ENCODE data around the gene SLIT3. TPM values are rescaled to one million over a fixed set of nuclear protein-coding genes. Genes with fewer than 3 reads are reported as not detected.

The SLIT3 gene
- total RNA-seq, 6 experiments from 2014 or later = 0.31 to 1.2 (median 0.65) TPM

DNA sequence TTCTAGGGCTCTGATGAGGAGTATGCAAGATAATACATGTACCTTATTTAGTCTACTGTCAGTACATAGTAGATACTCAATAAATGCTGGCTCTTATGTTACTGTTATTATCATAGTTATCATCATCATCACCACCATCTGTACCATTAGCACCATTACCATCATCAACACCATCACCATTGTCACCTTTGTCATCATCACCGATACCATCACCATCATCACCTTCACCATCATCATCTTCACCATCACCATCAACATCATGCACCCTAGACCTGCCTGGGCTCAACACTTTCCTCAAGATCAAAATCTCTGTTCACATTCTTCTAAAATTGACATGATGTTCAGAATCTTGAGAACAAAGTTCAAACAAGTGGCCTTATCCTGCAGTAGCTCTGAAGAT lies 595.6 kb downstream of the SLIT3 start:
- Histone ChIP-seq H3K27me3 (no peaks in the 10 kb centered on the region), H3K4me3 (no peak overlapping the region), H3K36me3 (no peaks in the 10 kb centered on the region), H3K9me3 (no peaks in the 10 kb centered on the region), H3K27ac (no peak overlapping the region), H3K4me1 (no peaks in the 10 kb centered on the region)
- 100% methylated on average over 1 of the region's 1 CpG for WGBS (ENCODE audit: insufficient coverage, low coverage, low lambda C conversion rate, missing lambda C conversion rate)
- ATAC-seq = no peak
- no peak for DNase-seq
- TF ChIP-seq CTCF (IDR thresholded peaks at IDR 0.05) (no peak), POLR2A (IDR thresholded peaks at IDR 0.05) (no peak)
- intact Hi-C loops (cut with DNase I) = no loop called here

DNA sequence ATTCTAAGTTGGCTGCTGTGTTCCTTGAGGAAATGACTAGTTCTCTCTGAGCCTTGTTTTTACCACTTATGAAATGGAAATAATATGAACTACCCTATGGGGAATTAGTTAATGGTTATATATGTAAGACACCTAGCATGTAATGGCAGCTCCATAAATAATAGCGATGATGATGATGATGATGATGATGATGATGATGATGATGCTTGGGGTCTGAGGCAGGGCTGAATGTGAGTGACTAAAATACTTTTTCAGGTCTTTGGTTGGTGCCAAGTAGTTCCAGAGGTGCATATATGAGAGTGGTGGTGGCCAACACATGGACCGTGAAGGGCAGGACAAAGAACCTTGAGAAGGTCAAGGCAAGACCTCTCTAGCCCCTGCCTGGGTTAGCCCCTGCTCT lies 598.4 kb downstream of the SLIT3 start:
- Histone ChIP-seq H3K27me3 (no peaks in the 10 kb centered on the region), H3K36me3 (no peaks in the 10 kb centered on the region), H3K4me1 (no peaks in the 10 kb centered on the region), H3K4me3 (no peak overlapping the region), H3K27ac (no peak overlapping the region), H3K9me3 (no peaks in the 10 kb centered on the region)
- TF ChIP-seq POLR2A (IDR thresholded peaks at IDR 0.05) (no peak), CTCF (IDR thresholded peaks at IDR 0.05) (no peak)
- intact Hi-C loops (cut with DNase I) = no loop called here
- DNase-seq = no peak
- 100% methylated on average over 1 of the region's 2 CpGs for WGBS (ENCODE audit: insufficient coverage, low coverage, low lambda C conversion rate, missing lambda C conversion rate)
- no peak for ATAC-seq

DNA sequence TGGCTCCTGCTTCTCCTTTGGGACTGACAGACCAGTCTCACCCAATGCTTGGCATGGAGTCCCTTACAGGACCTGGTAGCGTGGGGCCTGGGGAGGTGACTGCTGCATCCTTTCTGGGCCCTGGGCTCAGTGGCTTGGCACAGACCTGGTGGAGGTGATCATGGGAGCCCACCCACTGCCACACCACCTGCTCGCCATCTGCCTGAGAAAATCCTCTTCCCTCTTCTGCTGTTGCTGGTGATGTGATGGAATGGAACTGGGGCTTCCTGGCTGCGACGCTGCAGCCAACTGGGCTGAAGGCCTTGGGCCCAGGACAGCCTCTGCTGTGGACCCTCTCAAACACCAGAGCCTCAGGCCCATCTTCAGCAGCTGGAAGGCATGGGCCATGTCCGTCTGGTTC lies 599.3 kb downstream of the SLIT3 start:
- Histone ChIP-seq H3K36me3 (no peaks in the 10 kb centered on the region), H3K4me1 (no peaks in the 10 kb centered on the region), H3K27ac (no peak overlapping the region), H3K9me3 (no peaks in the 10 kb centered on the region), H3K27me3 (no peaks in the 10 kb centered on the region), H3K4me3 (no peak overlapping the region)
- ATAC-seq (no peak), DNase-seq (no peak)
- WGBS (ENCODE audit: insufficient coverage, low coverage, low lambda C conversion rate, missing lambda C conversion rate) = no CpG with 5 or more reads among the region's 5 CpGs
- no peak for TF ChIP-seq POLR2A (IDR thresholded peaks at IDR 0.05)
- no peak for TF ChIP-seq CTCF (IDR thresholded peaks at IDR 0.05)
- intact Hi-C loops (cut with DNase I) = no loop called here

DNA sequence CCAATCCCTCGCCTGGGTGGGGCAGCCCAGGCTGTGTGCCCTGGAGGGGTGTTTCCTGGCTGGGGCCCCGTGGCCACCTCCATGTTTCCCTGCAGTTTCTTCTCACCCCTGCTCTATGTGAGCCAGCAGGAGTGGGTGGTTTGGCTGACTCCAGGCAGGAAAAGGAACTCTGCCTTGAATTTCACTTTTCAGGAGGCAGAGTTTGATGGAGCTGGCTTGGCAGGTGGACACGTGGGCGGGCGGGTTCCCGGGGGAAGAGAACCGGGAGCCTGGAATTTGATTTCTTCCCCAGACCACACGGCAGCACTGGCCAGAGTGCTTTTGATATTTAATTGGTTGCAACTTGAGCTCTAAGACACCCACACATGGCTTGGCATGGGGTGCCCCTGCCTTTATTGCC lies 601.9 kb downstream of the SLIT3 start:
- no peak for ATAC-seq
- DNase-seq = no peak
- TF ChIP-seq CTCF (IDR thresholded peaks at IDR 0.05) (no peak), POLR2A (IDR thresholded peaks at IDR 0.05) (no peak)
- Histone ChIP-seq H3K27me3 (no peaks in the 10 kb centered on the region), H3K27ac (no peak overlapping the region), H3K36me3 (no peaks in the 10 kb centered on the region), H3K9me3 (no peaks in the 10 kb centered on the region), H3K4me3 (no peak overlapping the region), H3K4me1 (no peaks in the 10 kb centered on the region)
- no CpG with 5 or more reads among the region's 8 CpGs for WGBS (ENCODE audit: insufficient coverage, low coverage, low lambda C conversion rate, missing lambda C conversion rate)
- intact Hi-C loops (cut with DNase I) = no loop called here

Data from right lobe of liver (tissue), 6 donors.